GM03348 (cell line): ENCODE results near the gene FAM90A26.
"Not testable (repeated sequence)": the region's sequence is repeated elsewhere in the genome, so short reads cannot be mapped to it uniquely, and the experiment has no call there.

Experiments
- DNase-seq: peaks from one replicate; pipeline ENCODE4 v3.0.0; 2012; ENCODE audit warnings: low spot score

FAM90A26 gene, protein sequence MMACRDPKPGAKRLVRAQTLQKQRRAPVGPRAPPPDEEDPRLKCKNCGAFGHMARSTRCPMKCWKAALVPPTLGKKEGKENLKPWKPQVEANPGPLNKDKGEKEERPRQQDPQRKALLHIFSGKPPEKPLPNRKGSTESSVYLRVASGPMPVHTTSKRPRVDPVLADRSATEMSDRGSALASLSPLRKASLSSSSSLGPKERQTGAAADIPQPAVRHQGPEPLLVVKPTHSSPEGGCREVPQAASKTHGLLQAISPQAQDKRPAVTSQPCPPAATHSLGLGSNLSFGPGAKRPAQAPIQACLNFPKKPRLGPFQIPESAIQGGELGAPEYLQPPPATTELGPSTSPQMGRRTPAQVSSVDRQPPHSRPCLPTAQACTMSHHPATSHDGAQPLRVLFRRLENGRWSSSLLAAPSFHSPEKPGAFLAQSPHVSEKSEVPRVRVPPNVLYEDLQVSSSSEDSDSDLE

DNA sequence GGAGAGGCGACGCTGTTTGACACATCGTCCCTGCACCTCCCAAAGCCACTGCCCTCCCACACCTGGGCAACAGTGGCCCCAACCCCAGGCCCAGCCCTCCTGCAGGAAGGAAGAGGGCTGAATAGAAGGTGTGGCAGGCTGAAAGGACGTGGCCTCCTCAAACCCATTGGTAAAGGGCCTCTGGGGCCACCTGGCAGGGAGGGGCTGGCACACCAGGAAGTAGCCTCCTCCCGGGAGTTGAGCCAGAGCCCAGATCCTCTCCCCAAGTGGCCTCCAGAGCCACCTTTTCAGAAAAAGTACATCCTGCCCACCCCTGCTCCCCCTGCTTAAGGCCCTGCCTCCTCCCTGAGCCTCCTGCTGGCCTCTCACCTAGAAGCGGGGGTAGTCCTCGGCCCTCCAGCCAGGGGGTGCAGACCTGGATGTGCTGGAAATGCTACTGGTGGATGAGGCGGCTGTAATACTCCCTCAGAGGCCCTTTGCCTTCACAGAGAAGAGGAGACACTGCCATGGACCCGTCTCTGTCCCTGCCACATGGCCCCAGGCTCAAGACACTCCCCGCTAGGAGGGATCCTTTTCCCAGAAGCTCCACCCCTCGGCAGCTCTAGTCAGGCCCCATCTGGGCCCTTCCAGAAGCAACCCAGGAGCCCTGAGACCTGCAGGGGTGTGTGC, at the start of gene FAM90A26:
Gene FAM90A26 (plus strand): TSS at position 619 of the 669 bp plus-strand sequence. CDS start 2,764 bp downstream, outside the sequence.
- DNase-seq, result not testable (repeated sequence)

DNA sequence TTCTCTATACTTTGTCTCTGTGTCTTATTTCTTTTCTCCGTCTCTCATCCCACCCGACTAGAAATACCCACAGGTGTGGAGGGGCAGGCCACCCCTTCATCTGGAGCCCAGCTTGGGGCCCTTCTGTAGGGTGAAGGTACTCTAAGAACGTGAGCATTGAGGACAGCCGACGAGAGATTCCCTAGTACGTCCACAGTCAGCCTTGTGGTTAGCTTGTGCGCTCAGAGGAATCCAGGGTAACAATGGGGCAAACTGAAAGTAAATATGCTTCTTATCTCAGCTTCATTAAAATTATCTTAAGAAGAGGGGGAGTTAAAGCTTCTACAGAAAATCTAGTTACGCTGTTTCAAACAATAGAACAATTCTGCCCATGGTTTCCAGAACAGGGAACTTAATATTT, 47.5 kb upstream of the FAM90A26 start:
- not testable (repeated sequence) for DNase-seq

DNA sequence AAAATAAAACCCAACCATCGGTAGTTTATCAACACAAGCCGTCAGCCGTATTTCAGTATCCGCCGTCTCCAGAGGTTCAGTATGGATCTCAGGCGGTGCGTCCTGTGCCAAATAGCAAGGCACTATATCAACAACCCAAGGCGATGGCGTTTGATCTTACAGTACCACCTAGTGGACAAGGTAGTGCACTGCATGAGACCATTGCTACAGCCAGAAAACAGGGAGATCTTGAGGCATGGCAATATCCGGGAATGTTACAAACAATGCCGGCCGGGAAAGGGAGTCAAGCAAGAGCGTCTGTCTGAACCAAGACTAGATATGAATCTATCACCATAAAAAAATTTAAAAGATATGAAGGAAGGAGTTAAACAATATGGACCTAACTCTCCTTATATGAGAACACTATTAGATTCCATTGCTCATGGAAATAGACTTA, 46.6 kb upstream of the FAM90A26 start:
- peak; percentile 34 for DNase-seq

DNA sequence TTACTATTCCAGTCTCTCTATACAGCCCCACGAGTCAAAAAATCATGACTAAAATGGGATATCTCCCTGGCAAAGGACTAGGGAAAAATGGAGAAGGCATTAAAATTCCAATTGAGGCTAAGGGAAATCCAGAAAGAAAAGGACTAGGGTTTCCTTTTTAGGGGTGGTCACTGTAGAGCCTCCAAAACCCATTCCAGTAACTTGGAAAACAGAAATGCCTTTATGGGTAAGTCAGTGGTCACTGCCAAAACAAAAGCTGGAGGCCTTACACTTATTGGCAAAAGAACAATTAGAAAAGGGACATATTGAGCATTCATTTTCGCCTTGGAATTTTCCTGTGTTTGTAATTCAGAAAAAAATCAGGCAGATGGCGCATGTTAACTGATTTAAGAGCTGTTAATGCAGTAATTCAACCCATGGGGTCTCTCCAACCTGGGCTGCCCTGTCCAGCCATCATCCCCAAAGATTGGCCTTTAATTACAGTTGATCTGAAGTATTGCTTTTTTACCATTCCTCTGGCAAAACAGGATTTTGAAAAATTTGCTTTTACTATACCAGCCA, 44.5 kb upstream of the FAM90A26 start:
- not testable (repeated sequence) for DNase-seq

DNA sequence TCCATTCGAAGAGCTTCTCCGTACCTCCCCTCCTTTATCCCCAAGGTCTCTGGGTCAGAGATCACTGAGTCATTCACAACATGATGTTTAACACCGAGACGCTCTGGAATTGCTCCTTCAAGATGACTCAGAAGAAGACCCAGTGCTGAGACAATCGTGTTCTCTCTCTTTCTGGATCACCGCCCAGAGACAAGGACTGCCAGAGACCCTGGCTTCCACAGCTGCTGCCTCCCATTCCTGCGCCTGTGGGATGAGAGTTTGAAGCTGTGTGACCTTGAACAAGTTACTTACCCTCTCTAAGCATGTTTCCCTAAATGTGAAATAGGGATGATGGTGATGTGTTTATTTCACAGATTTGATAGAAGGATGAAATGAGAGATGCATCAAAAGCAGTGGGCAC, 38.8 kb upstream of the FAM90A26 start:
- DNase-seq, result peak; percentile 5

DNA sequence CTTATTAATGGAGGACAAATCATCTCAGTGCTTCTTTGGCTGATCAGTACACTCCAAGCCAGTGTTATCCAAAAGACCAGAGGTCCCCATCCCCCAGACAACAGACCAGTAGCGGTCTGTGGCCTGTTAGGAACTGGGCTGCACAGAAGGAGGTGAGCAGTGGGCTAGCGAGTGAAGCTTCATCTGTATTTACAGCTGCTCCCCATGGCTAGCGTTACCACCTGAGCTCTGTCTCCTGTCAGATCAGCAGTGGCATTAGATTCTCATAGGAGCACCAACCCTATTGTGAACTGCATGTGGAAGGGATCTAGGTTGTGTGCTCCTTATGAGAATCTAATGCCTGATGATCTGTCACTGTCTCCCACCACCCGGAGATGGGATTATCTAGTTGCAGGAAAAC, 37.4 kb upstream of the FAM90A26 start:
- not testable (repeated sequence) for DNase-seq

DNA sequence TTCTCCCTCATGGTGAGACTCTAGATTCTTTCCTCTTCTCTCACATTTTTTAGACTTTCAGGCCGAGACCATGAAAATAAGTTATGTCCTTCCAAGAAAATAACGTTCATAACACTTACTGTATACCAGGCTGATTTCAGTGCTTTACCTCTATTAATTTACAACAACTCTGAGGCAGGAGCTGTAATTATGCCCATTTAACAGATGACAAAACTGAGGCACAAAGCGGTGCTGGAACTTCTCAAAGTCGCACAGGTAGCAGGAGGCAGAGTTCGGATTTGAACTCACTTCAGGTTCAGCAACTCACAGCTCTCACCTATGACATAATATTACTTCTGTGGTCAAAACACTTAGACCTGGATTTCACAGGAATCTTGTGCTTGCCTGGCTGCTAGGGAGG, 36.2 kb upstream of the FAM90A26 start:
- DNase-seq, result not testable (repeated sequence)

DNA sequence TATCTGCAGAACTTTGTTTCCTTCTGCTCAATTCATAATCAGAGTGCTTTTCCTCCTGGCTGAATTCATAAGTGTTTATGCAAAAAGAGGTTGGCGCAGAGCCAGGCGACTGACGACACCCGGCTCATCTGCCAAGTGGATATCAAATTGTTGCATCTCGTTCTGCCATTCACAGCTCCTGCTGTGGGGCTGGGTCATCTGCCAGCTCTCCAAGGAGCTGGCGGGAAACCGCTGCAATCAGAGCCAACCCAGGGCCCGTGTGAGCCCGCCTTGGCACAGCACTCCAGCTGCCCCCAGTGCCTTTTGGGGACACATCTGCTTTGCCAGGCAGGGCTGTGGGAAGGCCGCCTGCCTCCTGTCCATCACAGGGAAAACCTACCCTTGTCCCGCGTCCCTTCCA, 35.7 kb upstream of the FAM90A26 start:
- DNase-seq, result not testable (repeated sequence)

DNA sequence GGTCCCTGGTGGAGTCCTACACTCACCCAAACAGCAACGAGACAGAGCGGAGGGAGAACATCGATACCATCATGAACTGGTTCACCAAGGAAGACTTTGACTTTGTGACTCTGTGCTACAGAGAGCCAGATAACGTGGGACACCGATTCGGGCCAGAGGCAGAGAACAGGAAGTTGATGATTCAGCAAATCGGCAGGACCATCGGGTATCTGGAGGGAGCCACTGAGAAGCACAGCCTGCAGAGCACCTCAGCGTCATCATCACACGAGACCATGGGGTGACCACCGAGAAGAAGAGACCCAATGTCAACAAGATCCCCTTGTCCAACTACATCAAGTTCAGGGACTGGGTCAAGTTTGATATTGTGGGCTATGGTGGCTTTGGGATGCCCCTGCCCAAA, 29.2 kb upstream of the FAM90A26 start:
- DNase-seq, result not testable (repeated sequence)

DNA sequence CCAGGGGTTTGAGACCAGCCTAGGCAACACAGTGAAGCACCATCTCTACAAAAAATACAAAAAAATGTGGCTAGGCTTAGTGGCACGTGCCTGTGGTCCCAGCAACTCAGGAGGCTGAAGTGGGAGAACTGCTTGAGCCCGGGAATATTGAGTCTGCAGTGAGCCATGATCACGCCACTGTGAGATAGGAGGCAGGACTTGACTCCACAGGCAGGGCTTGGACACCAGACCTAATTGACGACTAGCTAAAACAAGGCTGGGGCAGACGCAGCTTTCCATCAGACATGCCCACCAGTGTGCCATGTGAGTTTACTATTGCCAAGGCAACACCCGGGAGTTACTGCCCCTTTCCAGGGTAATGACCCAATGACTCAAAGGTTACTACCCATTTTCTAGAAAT, 27.4 kb upstream of the FAM90A26 start:
- not testable (repeated sequence) for DNase-seq

DNA sequence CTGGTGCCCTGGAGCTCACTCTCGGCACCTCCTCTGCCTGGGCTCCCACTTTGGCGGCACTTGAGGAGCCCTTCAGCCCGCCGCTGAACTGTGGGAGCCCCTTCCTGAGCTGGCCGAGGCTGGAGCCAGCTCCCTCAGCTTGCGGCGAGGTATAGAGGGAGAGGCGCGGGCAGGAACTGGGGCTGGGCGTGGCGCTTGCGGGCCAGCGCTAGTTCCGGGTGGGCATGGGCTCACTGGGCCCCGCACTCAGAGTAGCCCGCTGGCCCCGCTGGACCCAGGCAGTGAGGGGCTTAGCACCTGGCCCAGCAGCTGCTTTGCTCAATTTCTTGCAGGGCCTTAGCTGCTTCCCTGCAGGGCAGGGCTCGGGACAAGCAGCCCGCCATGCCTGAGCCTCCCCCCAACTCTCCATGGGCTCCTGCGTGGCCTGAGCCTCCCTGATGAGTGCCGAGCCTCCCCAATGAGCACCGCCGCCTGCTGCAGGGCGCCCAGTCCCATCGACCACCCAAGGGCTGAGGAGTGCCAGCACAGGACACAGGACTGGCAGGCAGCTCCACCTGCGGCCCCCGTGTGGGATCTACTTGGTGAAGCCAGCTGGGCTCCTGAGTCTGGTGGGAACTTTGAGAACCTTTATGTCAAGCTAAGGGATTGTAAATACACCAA, 26.7 kb upstream of the FAM90A26 start:
- DNase-seq, result no peak

DNA sequence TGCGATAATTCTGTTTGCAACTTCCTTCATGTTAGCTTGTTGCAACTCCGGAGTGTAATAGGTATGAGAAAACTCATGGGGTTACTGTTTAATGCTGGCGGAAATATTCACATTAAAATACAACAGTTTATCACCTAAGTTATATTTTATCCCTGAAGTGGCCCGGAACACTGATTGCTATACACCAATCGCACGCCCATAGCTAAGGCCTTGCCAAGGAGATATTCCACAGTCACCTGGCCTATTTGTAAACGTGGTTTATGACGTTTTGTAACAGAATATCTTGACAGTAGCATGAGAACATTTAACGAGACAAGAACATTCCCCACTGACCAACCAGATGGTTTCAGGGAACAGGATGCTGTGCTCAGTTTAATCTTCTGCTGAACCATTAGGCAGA, 23.2 kb upstream of the FAM90A26 start:
- no peak for DNase-seq

DNA sequence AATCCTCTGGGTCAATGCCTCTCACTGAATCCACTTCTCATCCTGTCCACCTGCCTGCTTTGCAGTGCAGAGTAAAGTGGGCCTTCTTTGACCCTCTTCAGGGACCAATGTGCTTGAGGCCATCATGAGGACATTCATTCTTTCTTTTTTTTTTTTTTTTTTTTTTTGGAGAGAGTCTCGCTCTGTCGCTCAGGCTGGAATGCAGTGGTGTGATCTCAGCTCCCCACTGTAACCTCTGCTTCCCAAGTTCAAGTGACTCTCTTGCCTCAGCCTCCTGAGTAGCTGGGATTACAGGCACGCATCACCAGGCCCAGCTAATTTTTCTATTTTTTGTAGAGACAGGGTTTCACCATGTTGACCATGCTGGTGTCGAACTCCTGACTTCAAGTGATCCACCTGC, 22.8 kb upstream of the FAM90A26 start:
- DNase-seq, result not testable (repeated sequence)

DNA sequence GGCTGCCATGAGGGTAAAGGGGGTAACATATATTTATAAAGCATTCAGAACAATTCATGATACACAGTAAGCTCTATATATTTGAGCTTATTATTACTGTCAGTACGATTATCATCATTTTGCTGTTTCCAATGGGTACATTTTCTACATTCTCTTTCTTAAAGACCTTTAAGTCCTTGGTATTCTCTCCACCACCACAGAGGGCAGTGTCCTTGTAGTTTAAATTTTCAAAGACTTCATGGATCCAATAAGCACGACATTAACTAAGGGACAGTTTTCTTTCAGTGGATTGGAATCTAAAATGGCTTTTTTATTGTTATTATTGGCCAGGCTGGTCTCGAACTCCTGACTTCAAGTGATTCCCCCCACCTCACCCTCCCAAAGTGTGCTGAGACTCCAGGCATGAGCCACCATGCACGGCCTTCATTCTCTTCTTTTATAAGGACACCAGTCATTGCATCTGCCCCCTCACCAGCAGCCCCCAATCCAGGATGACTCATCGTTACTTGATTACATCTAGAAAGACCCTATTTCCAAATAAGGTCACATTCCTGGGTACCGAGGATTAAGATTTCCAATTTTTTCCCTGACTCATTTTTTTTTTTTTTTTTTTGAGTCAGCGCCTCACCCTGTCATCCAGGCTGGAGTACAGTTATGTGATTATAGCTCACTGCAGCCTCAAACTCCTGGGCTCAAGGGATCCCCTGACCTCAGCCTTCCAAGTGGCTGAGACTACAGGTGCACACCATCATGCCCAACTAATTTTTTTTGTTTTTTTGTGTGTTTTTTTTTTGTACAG, 21.4 kb upstream of the FAM90A26 start:
- not testable (repeated sequence) for DNase-seq

DNA sequence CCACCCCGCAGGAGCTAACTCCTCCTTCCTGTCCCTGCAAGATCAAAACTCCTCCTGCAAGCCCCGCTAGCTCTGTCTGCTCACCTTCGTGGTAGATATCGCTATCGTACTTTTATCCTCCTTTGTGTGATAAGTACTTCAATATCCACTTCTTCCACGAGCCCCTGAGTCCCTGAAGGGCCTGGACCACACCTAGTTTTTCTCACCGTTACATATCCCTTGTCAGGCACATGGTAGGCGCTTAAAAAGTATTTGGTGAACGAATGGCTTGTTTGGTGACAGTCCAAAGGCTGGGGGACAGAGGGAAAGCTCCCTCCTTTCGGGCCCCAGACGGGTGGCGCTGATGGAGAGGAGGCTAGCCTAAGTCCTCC, 18.4 kb upstream of the FAM90A26 start:
- DNase-seq, result not testable (repeated sequence)

DNA sequence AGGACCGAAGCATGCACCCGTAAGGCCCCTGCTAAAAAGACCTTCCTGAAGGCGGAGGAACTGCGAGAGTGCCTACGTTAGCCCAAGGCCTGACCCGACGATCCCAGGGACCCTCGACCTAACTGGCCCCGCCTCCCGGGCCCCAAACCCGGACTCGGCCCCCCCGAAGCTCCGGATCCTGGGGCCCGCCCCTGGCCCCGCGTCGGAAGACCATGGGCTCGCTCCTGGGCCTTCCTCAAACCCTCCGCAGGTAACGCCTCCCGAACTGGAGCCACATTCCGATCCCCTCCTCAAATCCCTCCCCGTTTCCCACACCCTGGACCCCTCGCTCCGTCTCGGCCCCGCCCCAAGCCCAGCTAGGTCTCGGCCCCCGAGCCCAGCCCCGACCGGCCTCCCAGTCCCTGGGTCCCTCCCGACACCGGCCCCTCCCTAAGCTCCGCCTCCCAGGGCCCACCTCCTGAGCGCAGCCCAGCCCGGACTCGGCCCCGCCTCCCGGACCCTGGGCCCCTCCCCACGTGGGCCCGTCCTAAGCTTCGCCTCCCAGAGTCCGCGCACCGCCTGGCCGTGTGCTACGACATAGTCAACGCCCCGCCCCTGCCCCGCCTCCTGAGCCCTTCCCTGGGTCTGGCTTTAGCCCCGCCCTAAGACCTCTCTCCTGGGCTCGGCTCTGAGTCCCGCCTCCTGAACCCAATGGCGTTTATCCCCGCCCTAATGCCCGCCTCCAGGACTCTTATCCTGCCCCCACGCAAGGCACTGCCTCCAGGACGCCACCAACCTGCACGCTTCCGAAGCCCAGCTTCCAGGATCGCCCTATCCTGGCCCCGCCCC, 17.8 kb upstream of the FAM90A26 start:
- peak; percentile 89 for DNase-seq

DNA sequence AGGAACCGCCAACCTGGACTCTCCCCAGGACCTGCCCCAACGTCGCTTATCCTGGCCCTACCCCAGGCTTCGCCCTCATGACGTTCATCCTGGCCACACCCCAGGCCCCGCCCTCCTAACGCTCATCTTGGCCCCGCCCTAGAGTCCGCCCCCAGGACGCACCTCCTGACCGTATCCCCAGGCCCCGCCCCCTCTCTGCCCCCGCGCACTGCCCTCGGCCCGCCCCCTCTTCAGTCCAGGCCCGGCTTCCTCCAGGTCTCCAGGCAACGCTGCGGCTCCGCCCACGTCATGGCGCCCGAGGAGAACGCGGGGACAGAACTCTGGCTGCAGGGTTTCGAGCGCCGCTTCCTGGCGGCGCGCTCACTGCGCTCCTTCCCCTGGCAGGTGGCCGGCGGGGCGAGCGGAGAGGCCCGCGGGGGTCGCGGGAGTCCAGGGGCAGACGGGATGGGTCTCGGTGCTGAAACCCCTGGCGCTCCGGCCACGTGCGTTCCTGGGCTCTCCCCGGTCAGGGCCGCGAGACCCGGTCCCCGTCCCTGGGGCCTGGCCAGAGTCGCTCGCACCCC, 17.1 kb upstream of the FAM90A26 start:
- peak; percentile 95 for DNase-seq

DNA sequence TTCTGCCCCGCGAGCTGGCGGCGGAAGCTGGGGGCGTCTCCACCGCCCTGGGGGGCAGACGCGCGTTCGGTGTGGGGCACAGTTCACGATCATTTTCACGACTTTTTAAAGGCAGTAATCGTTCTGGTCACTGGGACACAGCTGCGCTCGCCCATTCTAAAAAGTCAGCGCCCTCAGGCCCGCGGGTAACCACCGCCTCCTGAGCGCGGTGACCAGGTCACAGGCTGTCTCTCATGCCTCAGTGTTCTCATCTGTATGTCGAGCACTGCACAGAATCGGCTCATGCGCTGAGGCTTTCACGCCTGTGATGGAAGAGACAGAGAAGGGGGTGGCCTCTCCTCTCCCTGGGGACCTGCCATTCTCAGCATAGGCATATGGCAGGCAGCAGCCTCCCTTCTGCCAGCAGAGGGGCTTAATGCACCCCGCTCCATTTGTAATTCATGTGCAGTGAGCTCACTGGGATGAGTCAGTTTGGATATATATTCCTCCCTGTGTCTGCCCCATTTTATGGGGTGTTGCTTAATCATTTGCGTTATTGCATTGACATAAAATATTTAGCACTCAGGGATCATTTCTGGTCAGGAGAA, 16.5 kb upstream of the FAM90A26 start:
- DNase-seq, result peak; percentile 21

DNA sequence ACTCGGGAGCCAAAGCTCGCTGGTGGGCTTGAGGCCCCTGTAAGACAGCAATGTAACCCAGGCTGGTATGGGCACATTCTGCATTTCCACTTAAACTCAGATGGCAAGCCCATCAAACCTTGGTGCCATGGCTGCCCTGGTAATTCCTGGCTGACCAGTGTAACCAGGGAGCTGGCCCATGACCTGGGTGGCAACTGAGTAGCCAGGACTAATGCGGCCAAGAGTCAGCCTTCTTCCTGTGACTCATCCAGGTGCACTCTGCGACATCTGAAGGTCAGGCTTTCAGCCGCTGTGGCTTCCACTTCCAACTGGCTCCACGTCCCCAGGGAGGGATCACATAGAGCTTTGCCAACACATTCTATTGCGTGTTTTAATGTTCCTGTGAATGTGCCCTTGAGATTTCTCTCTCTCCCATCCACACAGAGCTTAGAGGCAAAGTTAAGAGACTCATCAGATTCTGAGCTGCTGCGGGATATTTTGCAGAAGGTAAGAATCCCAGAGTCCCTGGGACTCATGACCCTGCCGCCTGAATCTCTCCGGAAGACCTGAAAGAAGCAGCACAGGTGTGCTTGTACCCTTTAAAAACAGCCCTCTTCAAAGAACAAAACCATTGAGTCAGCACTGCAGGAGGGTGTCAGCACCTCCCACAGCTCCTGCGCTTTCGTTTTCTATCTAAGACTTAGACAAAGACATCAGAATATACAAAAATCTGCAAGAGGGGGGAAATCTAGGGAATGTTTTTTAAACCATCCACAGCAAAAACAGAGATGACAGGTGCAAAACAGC, 14.9 kb upstream of the FAM90A26 start:
- DNase-seq, result not testable (repeated sequence)
